ENCODE data around the gene MEGF10. TPM values are rescaled to one million over a fixed set of nuclear protein-coding genes. Genes with fewer than 3 reads are reported as not detected.

Gene MEGF10
- total and polyA plus RNA-seq, 10 donors = 0.02 to 2.2 (median 0.22) TPM

DNA sequence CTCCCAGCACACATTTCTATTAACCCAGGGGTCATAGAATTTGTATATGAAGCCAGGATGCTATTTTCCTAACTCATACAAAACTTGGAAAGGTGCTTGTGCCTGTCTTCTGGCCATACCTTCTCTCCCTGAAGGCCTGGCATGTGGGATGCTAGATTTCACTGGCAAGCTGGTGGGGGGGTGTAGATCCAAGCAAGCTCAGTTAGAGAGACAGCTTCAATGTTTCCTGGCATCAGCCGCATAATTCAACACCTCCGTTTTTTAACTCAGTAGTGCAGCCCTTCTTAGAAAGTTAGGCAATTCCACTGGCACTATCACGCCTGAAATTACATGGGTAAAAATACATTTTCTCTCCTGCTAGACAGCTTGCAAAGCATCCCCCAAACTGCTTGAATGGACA, 51.8 kb downstream of the MEGF10 start:
- Histone ChIP-seq H3K9me3 (no peaks in the 10 kb centered on the region), H3K27me3 (replicated peaks in 1 of 7) (no peaks in the 10 kb centered on the region), H3K4me3 (no peak overlapping the region), H3K27ac (no peak overlapping the region), H3K4me1 (no peaks in the 10 kb centered on the region), H3K36me3 (no peaks in the 10 kb centered on the region)
- TF ChIP-seq, protein P1, sequence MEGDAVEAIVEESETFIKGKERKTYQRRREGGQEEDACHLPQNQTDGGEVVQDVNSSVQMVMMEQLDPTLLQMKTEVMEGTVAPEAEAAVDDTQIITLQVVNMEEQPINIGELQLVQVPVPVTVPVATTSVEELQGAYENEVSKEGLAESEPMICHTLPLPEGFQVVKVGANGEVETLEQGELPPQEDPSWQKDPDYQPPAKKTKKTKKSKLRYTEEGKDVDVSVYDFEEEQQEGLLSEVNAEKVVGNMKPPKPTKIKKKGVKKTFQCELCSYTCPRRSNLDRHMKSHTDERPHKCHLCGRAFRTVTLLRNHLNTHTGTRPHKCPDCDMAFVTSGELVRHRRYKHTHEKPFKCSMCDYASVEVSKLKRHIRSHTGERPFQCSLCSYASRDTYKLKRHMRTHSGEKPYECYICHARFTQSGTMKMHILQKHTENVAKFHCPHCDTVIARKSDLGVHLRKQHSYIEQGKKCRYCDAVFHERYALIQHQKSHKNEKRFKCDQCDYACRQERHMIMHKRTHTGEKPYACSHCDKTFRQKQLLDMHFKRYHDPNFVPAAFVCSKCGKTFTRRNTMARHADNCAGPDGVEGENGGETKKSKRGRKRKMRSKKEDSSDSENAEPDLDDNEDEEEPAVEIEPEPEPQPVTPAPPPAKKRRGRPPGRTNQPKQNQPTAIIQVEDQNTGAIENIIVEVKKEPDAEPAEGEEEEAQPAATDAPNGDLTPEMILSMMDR (IDR thresholded peaks at IDR 0.05 in 8 of 11, conservative IDR thresholded peaks at IDR 0.05 in 3 of 11) = no peak
- TF ChIP-seq POLR2A (IDR thresholded peaks at IDR 0.05) (no peak), POLR2AphosphoS5 (IDR thresholded peaks at IDR 0.05) (no peak)
- WGBS, 5 donors = 94 to 96% (median 94%) methylated on average over 3 of the region's 3 CpGs
- intact Hi-C loops (cut with DNase I; ENCODE audit: low total_unique reads) = no loop called here
- no peak for DNase-seq

DNA sequence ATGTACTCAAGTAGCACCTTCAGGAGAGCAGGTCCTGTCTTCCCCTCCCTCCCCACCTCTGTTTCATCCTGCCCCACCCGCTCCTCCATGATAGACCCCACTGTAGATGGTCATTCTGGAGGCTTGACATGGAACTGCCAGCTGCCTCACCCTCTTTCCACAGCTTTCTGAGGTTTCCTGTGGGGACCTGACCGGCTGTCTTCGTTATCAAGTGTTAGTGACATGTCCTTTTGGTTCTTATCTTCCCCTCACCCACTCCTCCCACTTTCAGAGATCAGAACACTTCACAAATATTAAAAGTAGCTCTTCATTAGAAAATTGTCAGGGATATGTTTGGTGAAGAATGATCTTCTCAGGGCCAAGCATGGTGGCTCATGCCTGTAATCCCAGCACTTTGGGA, 52.7 kb downstream of the MEGF10 start:
- WGBS, 5 donors = 79 to 90% (median 85%) methylated on average over 3 of the region's 3 CpGs
- no peak overlapping the region for H3K27ac ChIP-seq
- no peaks in the 10 kb centered on the region for H3K27me3 ChIP-seq (replicated peaks in 1 of 7)
- no peak for TF ChIP-seq POLR2A (IDR thresholded peaks at IDR 0.05)
- TF ChIP-seq, protein P1 (IDR thresholded peaks at IDR 0.05 in 8 of 11, conservative IDR thresholded peaks at IDR 0.05 in 3 of 11) = no peak
- no peak for TF ChIP-seq POLR2AphosphoS5 (IDR thresholded peaks at IDR 0.05)
- no peaks in the 10 kb centered on the region for H3K36me3 ChIP-seq
- H3K4me1 ChIP-seq = no peaks in the 10 kb centered on the region
- H3K9me3 ChIP-seq = no peaks in the 10 kb centered on the region
- no peak for DNase-seq
- no peak overlapping the region for H3K4me3 ChIP-seq
- intact Hi-C loops (cut with DNase I; ENCODE audit: low total_unique reads) = no loop called here

DNA sequence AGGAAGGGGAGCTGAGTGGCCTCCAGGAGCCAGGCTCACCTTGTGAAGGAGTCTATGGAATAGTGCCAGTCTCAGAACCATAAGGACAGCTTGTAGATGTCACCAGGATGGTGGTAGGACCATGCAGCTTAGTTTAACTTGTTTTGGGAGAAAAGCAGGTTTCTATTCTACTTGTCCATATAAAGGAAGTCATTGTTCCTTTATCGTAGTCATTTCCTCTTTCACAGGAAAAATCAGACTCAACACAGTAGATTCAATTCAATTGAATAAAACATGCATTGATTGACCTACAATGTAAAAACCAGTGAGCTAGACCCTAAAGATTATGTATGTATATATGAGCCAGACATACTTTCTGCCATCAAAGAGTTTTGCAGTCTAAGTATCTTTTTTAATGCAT, 53.3 kb downstream of the MEGF10 start:
- 20 to 45% (median 22%) methylated on average over 1 of the region's 1 CpG for WGBS, 5 donors

GRCh38 chr5:127344931-127345330, 54.3 kb downstream of the MEGF10 start:
- no peaks in the 10 kb centered on the region for H3K36me3 ChIP-seq
- H3K4me1 ChIP-seq = no peaks in the 10 kb centered on the region
- no peaks in the 10 kb centered on the region for H3K27me3 ChIP-seq (replicated peaks in 1 of 7)
- H3K9me3 ChIP-seq = no peaks in the 10 kb centered on the region
- H3K4me3 ChIP-seq = no peak overlapping the region
- 81 to 89% (median 84%) methylated on average over 3 of the region's 3 CpGs for WGBS, 5 donors
- TF ChIP-seq, protein P1 (IDR thresholded peaks at IDR 0.05 in 8 of 11, conservative IDR thresholded peaks at IDR 0.05 in 3 of 11) = no peak
- TF ChIP-seq POLR2AphosphoS5 (IDR thresholded peaks at IDR 0.05) (no peak), POLR2A (IDR thresholded peaks at IDR 0.05) (no peak)
- no peak for DNase-seq
- no peak overlapping the region for H3K27ac ChIP-seq
- intact Hi-C loops (cut with DNase I; ENCODE audit: low total_unique reads) = no loop called here

More for the DNA sequence above, 53.3 kb downstream of the MEGF10 start:
- H3K9me3 ChIP-seq = no peaks in the 10 kb centered on the region
- intact Hi-C loops (cut with DNase I; ENCODE audit: low total_unique reads) = no loop called here
- no peak overlapping the region for H3K4me3 ChIP-seq
- H3K27me3 ChIP-seq (replicated peaks in 1 of 7) = no peaks in the 10 kb centered on the region
- H3K4me1 ChIP-seq = no peaks in the 10 kb centered on the region
- DNase-seq = no peak
- no peak overlapping the region for H3K27ac ChIP-seq
- TF ChIP-seq POLR2AphosphoS5 (IDR thresholded peaks at IDR 0.05) = no peak
- no peak for TF ChIP-seq POLR2A (IDR thresholded peaks at IDR 0.05)
- TF ChIP-seq, protein P1 (IDR thresholded peaks at IDR 0.05 in 8 of 11, conservative IDR thresholded peaks at IDR 0.05 in 3 of 11) = no peak
- H3K36me3 ChIP-seq = no peaks in the 10 kb centered on the region

All from spleen (tissue), 11 donors.